Transverse colon (tissue), 3 donors: ENCODE measurements around the gene FAM72D.
"Not testable (repeated sequence)": the region's sequence is repeated elsewhere in the genome, so short reads cannot be mapped to it uniquely, and the experiment has no call there.

Source experiments
- EP300 ChIP-seq: sonication (generic); formaldehyde crosslinking; IDR thresholded peaks from one replicate; pipeline ENCODE4 v1.6.1; 2017; ENCODE audit warnings: antibody characterized with exemption, low read depth
- POLR2AphosphoS5 ChIP-seq, 3 donors: sonication (generic); formaldehyde crosslinking; IDR thresholded peaks; one replicate each; pipeline ENCODE4 v1.6.1; 2016; ENCODE audit warnings: antibody characterized with exemption in 3 of 3

- TF ChIP-seq EP300; POLR2AphosphoS5 (IDR thresholded peaks at IDR 0.05): not testable (repeated sequence)
Observed at GRCh38 chr1:145147172-145147571, 51.4 kb downstream of the FAM72D start.
